NCI-H748 treated with DMSO at 0.1 percent for 48 hours (cell line): ENCODE measurements around the gene PARD3.
"Not testable (repeated sequence)": the region's sequence is repeated elsewhere in the genome, so short reads cannot be mapped to it uniquely, and the experiment has no call there.

Experiments
- DNase-seq: peaks from one replicate; lab custom pipeline; 2025; lab: John Stamatoyannopoulos, UW

Gene PARD3

GRCh38 chr10:34766811-34767494 is 48.1 kb downstream of the PARD3 start:
- no peak for DNase-seq

DNA sequence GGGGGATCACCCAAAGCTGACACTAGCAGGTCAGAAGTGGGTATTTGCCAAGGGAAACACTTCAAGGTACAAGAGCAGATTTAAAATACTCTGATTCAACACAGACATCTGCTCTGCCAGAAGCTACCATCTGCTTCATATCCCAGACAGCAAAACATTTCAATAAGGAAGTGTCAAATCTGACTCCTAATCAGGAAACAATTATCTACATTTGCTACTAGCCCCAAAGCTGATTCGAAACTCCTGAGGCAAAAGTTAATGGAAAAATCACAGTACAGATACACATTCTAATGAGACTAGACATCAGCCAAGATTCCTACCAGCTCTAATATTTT is 48.9 kb downstream of the PARD3 start:
- DNase-seq, result peak; percentile 10

- DNase-seq, result no peak
Measured at GRCh38 chr10:34764472-34764946, 50.6 kb downstream of the PARD3 start.

DNA sequence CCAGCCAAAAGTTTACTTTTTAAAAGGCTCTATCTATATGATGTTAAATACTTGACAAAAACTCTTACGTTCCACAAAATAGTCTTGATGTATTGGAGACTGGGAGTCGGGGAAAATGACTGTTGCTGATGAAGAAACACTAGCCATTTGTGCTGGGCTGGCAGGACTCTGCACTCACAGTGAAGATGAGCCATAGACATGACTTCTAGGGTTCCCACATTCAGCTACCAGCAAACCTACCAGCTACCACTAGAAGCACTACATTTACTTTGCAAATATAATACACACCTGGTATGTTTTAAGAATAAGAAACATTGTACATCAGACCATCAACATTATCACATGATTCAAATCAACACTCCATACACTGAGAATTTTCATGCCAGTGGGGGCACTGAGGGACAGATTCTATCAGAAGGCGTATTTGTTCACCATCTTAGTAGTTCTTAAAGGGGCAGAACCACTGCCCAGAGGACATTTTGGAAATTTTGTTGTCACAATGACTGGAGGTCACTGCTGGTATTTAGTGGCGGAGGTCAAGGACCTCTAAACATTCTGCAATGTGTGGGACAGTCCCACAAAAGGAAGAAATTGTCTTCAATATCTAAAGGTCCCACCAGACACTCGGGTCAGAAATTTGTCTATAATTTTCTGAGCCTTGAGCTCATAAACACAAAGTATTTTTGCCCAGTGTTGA is 52.3 kb downstream of the PARD3 start:
- DNase-seq, result no peak

DNA sequence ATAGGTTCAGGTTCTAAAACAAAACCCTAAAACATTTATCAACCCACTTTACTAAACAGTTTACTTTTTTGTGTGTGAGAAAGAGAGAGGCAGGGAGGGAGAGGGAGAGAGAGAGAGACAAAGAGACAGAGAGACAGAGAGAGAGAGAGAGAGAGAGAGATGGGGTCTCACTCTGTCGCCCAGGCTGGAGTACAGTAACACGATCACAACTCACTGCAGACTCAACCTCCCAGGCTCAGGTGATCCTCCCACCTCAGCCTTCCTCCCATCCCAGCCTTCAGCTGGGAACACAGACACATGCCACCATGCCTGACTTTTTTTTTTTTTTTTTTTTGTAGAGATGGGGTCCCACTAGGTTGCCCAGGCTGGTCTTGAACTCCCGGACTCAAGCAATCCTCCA is 52.9 kb downstream of the PARD3 start:
- no peak for DNase-seq

DNA sequence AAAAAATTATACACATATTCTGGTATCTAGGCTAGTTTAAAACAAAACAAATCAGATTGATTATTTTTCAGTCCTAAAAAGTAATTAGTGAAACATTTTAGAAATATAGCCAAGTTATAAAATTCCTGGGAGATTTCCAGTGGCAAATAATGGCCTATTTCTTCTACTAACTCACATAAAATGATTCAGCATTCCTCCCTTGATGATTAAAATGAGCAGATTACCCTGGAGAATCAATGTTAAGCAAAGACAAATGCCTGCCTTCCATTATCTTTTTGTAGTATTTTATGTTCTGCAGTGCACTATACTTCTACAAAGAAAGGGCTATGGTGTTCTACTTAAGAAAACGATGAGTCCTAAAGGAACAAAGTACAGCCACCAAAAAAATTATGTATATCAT is 53.6 kb downstream of the PARD3 start:
- DNase-seq, result no peak

DNA sequence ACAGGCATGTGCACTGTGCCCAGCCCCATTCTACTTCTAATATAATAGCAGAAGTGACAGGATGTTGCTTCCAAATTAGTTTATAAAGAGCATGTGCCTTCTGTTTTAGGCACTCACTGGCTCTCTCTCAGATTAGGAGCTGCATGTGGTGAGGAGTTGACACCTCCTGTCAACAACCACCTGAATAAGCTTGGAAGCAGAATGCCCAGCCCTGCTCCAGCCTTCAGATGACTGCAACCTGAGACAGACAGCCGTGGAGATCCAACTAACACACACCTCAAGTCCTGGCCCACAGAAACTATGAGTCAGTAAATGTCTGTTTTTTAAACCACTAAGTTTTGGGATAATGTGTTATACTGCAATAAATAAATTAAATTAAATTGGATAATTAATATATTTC is 54.5 kb downstream of the PARD3 start:
- no peak for DNase-seq

DNA sequence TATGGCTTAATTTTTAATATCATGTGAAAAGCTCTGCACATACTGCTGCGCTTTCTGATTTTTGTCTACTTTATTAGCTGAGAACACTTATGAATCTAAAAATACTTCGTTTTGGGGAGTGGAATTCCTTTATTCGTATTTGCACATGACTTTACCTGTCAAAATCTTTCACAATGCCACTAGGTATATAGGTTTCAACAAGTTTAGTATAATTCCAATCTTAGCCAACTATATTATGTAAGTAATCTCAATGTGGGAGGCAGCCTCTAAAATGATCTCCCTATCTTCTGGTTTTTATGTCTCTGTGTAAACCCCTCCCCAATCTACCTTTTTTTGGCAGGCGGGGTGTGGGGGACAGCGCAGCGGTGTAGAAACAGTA is 55.3 kb downstream of the PARD3 start:
- no peak for DNase-seq

DNA sequence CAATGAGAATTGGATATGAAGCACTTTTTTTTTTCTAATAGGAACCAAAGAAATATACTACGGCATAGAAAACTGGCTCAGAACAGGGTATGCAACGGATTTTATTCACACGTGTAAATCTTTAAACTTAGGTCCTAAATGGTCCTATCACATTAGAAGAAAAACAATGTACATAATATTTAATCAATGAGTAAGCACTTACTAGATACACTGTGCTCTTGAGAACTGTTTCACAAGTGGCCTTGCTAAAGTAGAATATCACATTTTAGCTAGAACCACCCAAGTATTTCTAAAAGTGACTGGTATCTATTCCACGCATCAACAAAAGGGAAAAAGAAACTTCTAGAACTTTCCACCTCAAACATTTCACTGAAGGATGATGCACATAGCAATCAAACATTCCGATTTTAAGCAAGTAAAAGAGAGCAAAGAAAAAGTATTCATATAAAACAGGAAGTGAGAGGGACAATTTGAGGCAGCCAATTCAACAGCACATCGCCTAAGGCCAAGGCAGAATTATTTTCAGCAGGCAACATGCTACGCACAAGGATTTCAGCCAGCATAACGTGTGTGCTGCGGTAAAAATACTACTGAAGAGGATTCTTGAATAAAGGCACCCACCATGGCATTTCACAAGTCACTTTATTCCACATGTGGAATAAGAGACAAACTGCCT is 55.8 kb downstream of the PARD3 start:
- no peak for DNase-seq

DNA sequence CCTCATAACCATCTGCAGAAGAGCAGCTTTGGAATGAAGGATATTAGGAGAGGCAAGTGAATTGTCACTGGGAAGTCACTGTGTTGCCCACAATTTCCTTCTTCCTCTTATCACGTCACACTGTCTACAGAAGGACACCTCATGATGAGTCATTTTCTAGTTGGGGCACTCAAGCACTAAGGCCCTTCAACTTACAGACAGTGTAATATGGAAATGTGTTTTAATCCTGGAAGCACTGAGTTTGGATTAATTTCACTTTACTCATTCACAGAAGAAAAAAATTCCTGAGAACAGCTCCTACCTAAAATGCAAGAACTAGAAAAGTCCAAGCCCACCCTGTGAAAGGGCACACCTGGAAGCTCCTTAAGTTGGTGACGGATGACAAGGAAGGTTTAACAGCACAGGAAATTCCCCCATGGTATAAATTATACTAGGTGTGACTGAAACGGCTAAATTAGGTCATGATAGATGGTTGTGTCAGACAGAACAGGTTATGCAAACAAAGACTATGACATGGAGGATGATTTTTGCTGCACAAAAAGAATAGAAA is 56.6 kb downstream of the PARD3 start:
- no peak for DNase-seq

GRCh38 chr10:34757933-34758332 is 57.2 kb downstream of the PARD3 start:
- no peak for DNase-seq

DNA sequence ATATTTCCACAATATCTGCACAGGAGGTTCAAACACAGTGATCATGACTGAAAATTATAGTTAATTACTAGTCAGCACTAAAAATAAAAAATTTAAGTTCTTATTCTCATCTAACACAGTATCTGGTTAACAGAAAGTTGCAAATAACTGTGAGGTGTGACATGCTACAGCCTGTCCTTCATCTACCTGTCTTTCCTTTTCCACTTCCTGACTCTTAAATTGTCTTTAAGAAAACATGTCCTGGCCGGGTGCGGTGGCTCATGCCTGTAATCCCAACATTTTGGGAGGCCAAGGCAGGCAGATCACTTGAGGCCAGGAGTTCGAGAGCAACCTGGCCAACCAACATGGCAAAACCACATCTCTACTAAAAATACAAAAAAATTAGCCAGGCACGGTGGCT is 57.9 kb downstream of the PARD3 start:
- DNase-seq, result not testable (repeated sequence)

DNA sequence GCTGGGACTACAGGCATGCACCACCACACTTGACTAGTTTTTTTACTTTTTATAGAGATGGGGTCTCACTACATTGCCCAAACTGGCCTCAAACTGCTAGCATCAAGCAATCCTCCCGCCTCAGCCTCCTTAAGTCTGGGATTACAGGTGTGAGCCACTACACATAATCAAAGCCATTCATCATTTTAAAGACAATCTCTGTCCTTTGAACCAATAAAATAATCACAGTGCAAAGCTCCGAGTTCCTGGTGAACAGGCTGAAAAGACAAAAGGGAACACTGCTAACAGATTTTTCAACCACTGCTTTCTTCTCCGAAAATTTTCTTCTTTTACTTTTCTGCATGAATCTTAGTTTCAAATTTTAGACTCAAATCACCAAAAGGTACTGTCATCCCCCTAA is 58.5 kb downstream of the PARD3 start:
- no peak for DNase-seq

GRCh38 chr10:34753014-34753757 is 61.9 kb downstream of the PARD3 start:
- DNase-seq, result no peak

GRCh38 chr10:34751272-34751671 is 63.8 kb downstream of the PARD3 start:
- no peak for DNase-seq

DNA sequence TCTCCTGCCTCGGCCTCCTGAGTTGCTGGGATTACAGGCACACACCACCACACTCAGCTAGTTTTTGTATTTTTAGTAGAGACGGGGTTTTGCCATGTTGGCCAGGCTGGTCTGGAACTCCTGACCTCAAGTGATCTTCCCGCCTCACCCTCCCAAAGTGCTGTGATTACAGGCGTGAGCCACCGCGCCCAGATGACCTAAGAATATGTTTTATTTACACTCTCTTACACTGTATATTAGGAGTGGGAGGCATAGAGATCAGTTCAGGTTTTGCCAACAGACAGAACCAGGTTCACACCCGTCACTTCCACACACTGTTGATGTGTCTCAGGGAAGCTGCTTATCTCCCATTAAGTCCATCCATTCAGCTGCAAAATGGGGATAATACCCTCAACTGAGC is 64.3 kb downstream of the PARD3 start:
- not testable (repeated sequence) for DNase-seq

DNA sequence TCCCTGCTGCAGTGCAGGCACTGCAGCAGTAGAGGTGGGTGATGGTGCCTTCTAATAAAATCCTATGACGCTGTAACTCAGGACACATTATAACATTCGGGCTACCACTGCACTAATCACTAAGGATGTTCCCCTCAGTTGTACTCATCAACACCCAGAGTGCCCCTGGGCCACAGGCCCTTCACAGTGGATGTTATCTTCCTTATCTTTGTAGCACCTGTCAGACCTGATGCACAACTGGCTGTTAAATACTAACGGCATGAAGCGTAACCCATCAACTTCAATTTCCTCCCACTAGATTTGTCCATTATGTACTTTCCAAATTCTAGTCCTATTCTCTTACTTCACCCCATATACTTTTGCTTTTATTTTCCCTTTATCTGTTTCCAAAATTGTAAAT is 66.3 kb downstream of the PARD3 start:
- DNase-seq, result no peak

DNA sequence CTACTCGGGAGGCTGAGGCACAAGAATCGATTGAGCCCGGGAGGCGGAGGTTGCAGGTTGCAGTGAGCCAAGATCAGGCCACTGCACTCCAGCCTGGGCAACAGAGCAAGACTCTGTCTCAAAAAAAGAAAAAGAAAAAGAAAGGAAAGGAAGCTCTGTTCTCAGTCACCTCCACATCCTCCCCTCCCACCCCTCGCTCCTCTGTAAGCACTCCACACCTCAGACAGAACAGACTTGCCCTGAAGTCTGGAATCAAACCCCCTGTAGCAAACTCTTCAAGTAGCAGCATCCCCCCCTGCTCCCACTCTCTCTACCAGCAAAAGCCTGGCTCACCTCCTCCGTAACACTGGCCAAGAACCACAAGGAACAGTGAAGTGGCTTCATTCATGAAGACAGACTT is 66.7 kb downstream of the PARD3 start:
- DNase-seq, result no peak

DNA sequence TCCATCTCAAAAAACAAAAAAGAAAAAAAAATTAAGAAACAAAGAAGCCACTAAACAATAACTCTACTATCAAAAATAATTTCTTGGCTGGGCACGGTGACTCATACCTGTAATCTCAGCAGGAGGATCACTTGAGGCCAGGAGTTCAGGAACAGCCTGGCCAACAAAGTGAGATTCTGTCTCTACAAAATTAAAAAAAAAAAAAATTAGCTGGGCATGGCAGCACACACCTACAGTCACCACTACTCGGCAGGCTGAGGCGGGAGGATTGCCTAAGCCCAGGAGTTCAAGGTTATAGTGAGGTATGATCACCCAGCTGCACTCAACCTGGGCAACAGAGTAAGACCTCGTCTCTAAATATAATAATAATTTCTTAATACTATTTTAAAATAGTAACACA is 69.0 kb downstream of the PARD3 start:
- no peak for DNase-seq

- no peak for DNase-seq
Measured at GRCh38 chr10:34745244-34745643, 69.9 kb downstream of the PARD3 start.

DNA sequence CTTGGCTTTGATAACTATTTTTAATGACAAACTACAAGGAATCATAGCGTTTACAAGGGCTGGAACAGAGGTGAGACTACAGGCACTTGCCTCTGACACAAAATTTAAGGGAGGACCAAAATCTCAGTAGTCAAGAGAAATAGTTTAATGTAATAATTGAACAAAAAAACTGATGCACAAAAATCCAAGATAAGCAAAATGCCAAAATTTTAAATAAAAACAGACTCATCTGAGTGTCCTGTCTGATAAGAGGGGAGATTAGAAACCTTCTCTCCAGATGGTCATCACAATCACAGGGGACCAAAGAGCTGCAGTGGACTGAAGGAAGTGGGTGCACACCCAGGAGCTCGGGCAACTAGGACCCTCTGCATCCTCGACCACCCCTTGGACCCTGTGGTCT is 70.5 kb downstream of the PARD3 start:
- no peak for DNase-seq

GRCh38 chr10:34743814-34744213 is 71.3 kb downstream of the PARD3 start:
- DNase-seq, result no peak
